MM.1S (cell line): ENCODE measurements around the gene CNGA3.

Experiments used
- DNase-seq: peaks from one replicate; pipeline ENCODE4 v3.0.0-alpha.2; 2015
- H2AFZ ChIP-seq: fragments of 300-600 bp; sonication (generic); 2 replicates; pipeline ENCODE4 v1.6.0; 2016; ENCODE audit warnings: antibody characterized with exemption, low read length
- H3F3A ChIP-seq: fragments of 300-600 bp; sonication (generic); 2 replicates; pipeline ENCODE4 v1.6.1; 2016; ENCODE audit warnings: mild to moderate bottlenecking, antibody characterized with exemption, low read length, moderate library complexity, mixed read lengths; ENCODE audit not compliant: insufficient read depth
- H3K27ac ChIP-seq: fragments of 300-600 bp; sonication (generic); 2 replicates; pipeline ENCODE4 v1.5.1; 2016; ENCODE audit warnings: mild to moderate bottlenecking, low read length
- H3K27me3 ChIP-seq: fragments of 300-600 bp; sonication (generic); replicated peaks from 2 replicates; pipeline ENCODE4 v1.6.0; 2016; ENCODE audit warnings: low read length; ENCODE audit not compliant: insufficient read depth
- H3K36me3 ChIP-seq: fragments of 300-600 bp; sonication (generic); replicated peaks from 2 replicates; pipeline ENCODE4 v1.6.1; 2016; ENCODE audit warnings: mild to moderate bottlenecking, low read length, mixed read lengths; ENCODE audit not compliant: insufficient read depth
- H3K4me1 ChIP-seq: fragments of 300-600 bp; sonication (generic); 2 replicates; pipeline ENCODE4 v1.6.1; 2016; ENCODE audit warnings: low read length, mixed read lengths
- H3K4me2 ChIP-seq: fragments of 300-600 bp; sonication (generic); 2 replicates; pipeline ENCODE4 v1.6.0; 2016; ENCODE audit warnings: low read depth, low read length
- H3K4me3 ChIP-seq: fragments of 300-600 bp; sonication (generic); 2 replicates; pipeline ENCODE4 v1.5.1; 2016; ENCODE audit warnings: low read length, mixed read lengths
- H3K79me2 ChIP-seq: fragments of 300-600 bp; sonication (generic); 2 replicates; pipeline ENCODE4 v1.6.1; 2016; ENCODE audit warnings: mixed run types, low read length, mixed read lengths
- H3K9ac ChIP-seq: fragments of 300-600 bp; sonication (generic); 2 replicates; pipeline ENCODE4 v1.6.1; 2016; ENCODE audit warnings: low read length, mixed read lengths
- H3K9me2 ChIP-seq: fragments of 300-600 bp; sonication (generic); replicated peaks from 2 replicates; pipeline ENCODE4 v1.6.1; 2016; ENCODE audit warnings: mild to moderate bottlenecking, low read length, mixed read lengths; ENCODE audit not compliant: insufficient read depth
- H3K9me3 ChIP-seq: fragments of 300-600 bp; sonication (generic); replicated peaks from 2 replicates; pipeline ENCODE4 v1.6.1; 2016; ENCODE audit warnings: mild to moderate bottlenecking, low read length, mixed read lengths; ENCODE audit not compliant: insufficient read depth
- H4K20me1 ChIP-seq: fragments of 300-600 bp; sonication (generic); 2 replicates; pipeline ENCODE4 v1.6.1; 2016; ENCODE audit warnings: mild to moderate bottlenecking, low read length, moderate library complexity, mixed read lengths; ENCODE audit not compliant: insufficient read depth
- EZH2 ChIP-seq: fragments of 300-600 bp; sonication (generic); optimal IDR thresholded peaks from 2 replicates; pipeline ENCODE3; 2017; ENCODE audit warnings: low read depth, mild to moderate bottlenecking, antibody characterized with exemption, low read length, mixed read lengths
- EZH2phosphoT487 ChIP-seq: fragments of 300-600 bp; sonication (generic); IDR thresholded peaks from 2 replicates; pipeline ENCODE4 v1.6.1; 2018; ENCODE audit warnings: antibody characterized with exemption, low read length
- TF ChIP-seq, protein P1 (sequence below): fragments of 300-600 bp; sonication (generic); IDR thresholded peaks from 2 replicates; pipeline ENCODE4 v1.5.1; 2016; ENCODE audit warnings: antibody characterized with exemption, low read length, mixed read lengths

The CNGA3 gene

DNA sequence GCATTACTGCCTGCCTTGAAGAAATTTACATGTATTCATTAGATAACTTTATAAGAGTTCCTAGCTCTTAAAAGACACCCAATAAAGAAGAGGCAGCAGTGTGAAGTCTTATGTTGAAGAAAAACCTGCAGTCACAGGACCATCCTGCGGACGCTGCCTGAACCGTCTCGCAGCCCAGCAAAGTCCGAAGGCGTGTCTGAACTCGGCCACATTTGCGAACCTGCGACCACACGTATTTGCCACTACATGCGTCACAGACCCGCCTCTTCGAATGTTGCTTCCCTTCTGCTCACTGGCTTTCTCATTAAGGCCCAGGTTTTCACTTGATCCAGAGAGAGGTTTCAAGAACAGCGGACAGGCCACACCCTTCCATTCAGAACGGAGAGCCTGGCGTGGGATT lies 41.2 kb downstream of the CNGA3 start:
- H3K4me3 ChIP-seq: no peak overlapping the region
- no peaks in the 10 kb centered on the region for H3K9me2 ChIP-seq
- no peaks in the 10 kb centered on the region for H4K20me1 ChIP-seq
- no peak overlapping the region for H3K9ac ChIP-seq
- no peaks in the 10 kb centered on the region for H3K9me3 ChIP-seq
- no peak overlapping the region for H2AFZ ChIP-seq
- H3K4me2 ChIP-seq: no peak overlapping the region
- H3F3A ChIP-seq: no peaks in the 10 kb centered on the region
- H3K27ac ChIP-seq: no peak overlapping the region
- no peaks in the 10 kb centered on the region for H3K36me3 ChIP-seq
- H3K4me1 ChIP-seq: no peaks in the 10 kb centered on the region
- no peak for TF ChIP-seq EZH2
- TF ChIP-seq, protein P1, sequence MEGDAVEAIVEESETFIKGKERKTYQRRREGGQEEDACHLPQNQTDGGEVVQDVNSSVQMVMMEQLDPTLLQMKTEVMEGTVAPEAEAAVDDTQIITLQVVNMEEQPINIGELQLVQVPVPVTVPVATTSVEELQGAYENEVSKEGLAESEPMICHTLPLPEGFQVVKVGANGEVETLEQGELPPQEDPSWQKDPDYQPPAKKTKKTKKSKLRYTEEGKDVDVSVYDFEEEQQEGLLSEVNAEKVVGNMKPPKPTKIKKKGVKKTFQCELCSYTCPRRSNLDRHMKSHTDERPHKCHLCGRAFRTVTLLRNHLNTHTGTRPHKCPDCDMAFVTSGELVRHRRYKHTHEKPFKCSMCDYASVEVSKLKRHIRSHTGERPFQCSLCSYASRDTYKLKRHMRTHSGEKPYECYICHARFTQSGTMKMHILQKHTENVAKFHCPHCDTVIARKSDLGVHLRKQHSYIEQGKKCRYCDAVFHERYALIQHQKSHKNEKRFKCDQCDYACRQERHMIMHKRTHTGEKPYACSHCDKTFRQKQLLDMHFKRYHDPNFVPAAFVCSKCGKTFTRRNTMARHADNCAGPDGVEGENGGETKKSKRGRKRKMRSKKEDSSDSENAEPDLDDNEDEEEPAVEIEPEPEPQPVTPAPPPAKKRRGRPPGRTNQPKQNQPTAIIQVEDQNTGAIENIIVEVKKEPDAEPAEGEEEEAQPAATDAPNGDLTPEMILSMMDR: no peak
- no peak for TF ChIP-seq EZH2phosphoT487
- no peak for DNase-seq
- no peaks in the 10 kb centered on the region for H3K79me2 ChIP-seq
- H3K27me3 ChIP-seq: no peaks in the 10 kb centered on the region

DNA sequence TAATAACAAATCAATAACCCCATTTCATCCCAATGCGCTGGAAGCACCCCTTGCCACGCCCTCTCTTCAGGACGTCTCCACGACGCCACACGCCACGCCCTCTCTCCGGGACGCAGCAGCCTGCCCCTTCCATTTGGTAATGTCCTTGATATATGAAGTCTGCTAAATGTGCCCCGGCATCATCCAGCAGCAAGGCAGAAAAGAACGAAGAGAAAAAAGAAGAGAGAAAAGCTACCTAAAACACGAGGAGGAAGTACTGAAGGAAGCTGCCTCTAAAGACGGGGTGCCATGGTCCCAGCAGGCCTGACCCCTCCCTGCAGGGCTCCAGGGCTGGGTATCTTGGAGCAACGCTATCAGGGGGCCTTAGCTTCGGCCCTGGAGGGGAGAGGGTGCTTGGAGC lies 41.8 kb downstream of the CNGA3 start:
- no peaks in the 10 kb centered on the region for H3K79me2 ChIP-seq
- no peak for DNase-seq
- H3K27me3 ChIP-seq: no peaks in the 10 kb centered on the region
- H3K4me3 ChIP-seq: no peak overlapping the region
- TF ChIP-seq, protein P1: no peak
- TF ChIP-seq EZH2phosphoT487 (no peak), EZH2 (no peak)
- no peaks in the 10 kb centered on the region for H3F3A ChIP-seq
- no peaks in the 10 kb centered on the region for H4K20me1 ChIP-seq
- H3K9me2 ChIP-seq: no peaks in the 10 kb centered on the region
- no peak overlapping the region for H3K4me2 ChIP-seq
- H2AFZ ChIP-seq: no peak overlapping the region
- H3K27ac ChIP-seq: no peak overlapping the region
- H3K9me3 ChIP-seq: no peaks in the 10 kb centered on the region
- H3K4me1 ChIP-seq: no peaks in the 10 kb centered on the region
- no peak overlapping the region for H3K9ac ChIP-seq
- H3K36me3 ChIP-seq: no peaks in the 10 kb centered on the region

DNA sequence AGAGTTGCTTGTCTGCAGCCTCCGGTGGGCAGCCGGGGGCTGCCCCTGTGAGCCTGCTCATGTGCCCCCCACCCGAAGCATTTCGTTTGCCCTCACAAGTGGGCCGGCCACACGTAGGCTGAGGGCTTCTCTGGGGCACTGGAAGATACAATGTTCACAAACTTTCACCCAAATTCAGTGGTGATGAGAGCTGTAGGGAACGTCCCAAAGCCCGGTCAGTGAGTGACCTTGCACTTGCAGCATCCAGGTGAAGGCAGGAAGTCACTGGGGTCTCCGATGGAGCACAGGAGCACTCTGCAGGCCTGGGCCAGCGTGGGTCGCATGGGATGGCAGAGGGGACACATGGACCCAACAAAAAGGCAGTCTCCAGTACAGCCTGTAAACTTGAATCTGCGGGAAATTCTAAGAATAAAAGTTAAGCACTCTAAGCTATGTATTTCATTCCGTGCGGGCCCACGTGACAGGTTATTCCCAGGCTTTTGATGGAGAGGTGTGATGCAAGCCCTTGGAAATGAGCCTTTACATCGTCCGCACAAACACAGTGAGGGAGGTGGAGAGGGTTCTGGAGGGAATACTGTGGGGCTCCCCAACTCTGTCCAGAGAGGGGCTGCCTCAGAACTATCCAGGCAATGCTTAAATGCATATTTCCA lies 42.5 kb downstream of the CNGA3 start:
- no peaks in the 10 kb centered on the region for H4K20me1 ChIP-seq
- H3K4me2 ChIP-seq: no peak overlapping the region
- no peaks in the 10 kb centered on the region for H3K27me3 ChIP-seq
- H3F3A ChIP-seq: no peaks in the 10 kb centered on the region
- no peak overlapping the region for H2AFZ ChIP-seq
- no peaks in the 10 kb centered on the region for H3K9me2 ChIP-seq
- H3K4me1 ChIP-seq: no peaks in the 10 kb centered on the region
- H3K4me3 ChIP-seq: no peak overlapping the region
- no peak overlapping the region for H3K9ac ChIP-seq
- H3K79me2 ChIP-seq: no peaks in the 10 kb centered on the region
- H3K27ac ChIP-seq: no peak overlapping the region
- H3K9me3 ChIP-seq: no peaks in the 10 kb centered on the region
- TF ChIP-seq EZH2phosphoT487 (no peak), EZH2 (no peak)
- TF ChIP-seq, protein P1: no peak
- no peak for DNase-seq
- H3K36me3 ChIP-seq: no peaks in the 10 kb centered on the region
